ENCODE data around the gene ZNF548.

Gene ZNF548

DNA sequence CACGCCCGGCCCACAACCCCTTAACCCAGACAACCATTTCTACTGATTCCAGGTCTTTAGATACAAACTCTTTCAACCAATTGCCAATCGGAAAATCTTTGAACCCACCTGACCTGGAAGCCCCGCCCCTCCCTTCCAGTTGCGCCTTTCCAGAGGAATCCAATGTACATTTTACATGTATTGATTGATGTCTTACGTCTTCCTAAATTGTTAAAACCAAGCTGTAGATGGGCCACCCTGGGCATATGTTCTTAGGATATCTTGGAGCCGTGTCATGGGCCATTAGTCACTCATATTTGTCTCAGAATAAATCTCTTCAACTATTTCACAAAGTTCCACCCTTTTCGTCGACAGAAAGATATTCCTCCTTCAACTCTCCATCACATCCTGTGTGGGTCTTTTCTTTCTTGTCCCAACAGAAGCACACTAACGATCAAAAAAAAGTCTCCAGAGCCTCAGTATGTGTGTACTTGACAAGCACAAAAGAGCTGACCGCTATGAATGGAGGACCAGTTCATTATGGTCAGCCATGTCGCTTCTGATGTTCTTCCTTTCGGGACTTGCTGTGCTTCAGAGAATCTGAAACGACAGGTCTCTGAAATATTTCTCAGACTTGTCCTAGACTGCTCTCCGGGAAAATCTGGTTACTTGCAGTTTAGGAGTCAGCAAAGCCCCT is 44.9 kb downstream of the ZNF548 start:
- peaks cover 41% of the 10 kb centered on the region for H3K9me3 Mint-ChIP-seq
- peaks cover 64% of the 10 kb centered on the region for H3K36me3 Mint-ChIP-seq (ENCODE audit: low read depth)
- H3K4me3 Mint-ChIP-seq = peak overlapping the region; percentile 97
- TF ChIP-seq, protein P1, sequence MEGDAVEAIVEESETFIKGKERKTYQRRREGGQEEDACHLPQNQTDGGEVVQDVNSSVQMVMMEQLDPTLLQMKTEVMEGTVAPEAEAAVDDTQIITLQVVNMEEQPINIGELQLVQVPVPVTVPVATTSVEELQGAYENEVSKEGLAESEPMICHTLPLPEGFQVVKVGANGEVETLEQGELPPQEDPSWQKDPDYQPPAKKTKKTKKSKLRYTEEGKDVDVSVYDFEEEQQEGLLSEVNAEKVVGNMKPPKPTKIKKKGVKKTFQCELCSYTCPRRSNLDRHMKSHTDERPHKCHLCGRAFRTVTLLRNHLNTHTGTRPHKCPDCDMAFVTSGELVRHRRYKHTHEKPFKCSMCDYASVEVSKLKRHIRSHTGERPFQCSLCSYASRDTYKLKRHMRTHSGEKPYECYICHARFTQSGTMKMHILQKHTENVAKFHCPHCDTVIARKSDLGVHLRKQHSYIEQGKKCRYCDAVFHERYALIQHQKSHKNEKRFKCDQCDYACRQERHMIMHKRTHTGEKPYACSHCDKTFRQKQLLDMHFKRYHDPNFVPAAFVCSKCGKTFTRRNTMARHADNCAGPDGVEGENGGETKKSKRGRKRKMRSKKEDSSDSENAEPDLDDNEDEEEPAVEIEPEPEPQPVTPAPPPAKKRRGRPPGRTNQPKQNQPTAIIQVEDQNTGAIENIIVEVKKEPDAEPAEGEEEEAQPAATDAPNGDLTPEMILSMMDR (IDR thresholded peaks at IDR 0.05) = no peak
- H3K4me1 Mint-ChIP-seq = peaks cover 23% of the 10 kb centered on the region
- H3K27me3 Mint-ChIP-seq (ENCODE audit: low read depth, poor library complexity) = peaks cover 6% of the 10 kb centered on the region
- peak overlapping the region; percentile 27 for H3K27ac Mint-ChIP-seq
- no peak for DNase-seq

DNA sequence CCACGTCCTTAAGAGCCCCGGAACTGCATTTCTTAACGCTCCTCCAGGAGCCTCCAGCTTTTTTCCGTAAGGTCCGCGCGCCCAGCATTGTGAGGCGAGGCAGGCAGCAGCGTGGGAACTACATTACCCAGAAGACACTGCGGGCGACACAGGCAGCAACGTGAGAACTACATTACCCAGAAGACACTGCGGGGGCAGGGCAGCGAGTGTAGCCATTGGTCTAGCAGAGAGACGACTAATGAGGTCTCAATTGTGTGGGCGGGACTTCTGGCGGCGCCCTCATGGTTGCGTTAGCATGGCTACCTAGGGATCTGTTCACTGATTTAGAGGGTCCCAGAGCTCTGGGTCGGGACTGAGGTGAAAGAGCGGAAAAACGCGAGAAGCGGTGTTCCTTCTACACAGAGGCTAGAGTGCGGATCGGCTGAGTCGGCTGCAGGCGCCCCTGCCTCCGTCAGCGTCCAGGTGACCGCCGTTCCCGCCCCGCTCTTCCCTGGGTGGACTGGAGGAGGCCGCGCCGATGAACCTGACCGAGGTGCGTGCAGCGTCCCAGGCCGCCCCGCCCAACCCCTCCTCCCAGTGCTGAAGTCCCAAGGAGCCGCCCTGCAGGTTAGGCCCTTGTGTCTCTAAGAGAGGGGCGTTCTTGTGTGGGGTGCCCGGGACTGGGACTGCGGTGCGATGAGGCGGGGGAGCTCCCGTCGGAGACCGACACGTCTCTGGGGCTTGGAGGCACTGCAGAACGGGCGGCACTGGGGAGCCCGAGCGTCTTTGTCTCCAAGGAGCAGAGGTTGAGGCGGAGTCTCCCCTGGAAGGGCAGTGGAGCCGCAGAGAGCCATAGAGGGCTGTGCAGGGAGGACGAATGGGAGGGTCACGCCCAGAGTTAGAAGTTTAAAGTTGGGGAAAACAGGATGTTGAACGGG is 45.7 kb downstream of the ZNF548 start, which contains the start of gene ZNF749:
ZNF749 (plus strand) TSS at position 264 of the 917 bp plus-strand sequence; CDS start at position 518, 254 bp downstream.
- peak; percentile 95 for DNase-seq
- Mint-ChIP-seq H3K36me3 (ENCODE audit: low read depth) (peaks cover 68% of the 10 kb centered on the region), H3K4me3 (peak within 1 kb of the TSS; percentile 97), H3K9me3 (peaks cover 48% of the 10 kb centered on the region), H3K27ac (peak within 1 kb of the TSS; percentile 97), H3K4me1 (peaks cover 23% of the 10 kb centered on the region), H3K27me3 (ENCODE audit: low read depth, poor library complexity) (peaks cover 6% of the 10 kb centered on the region)
- TF ChIP-seq, protein P1 (IDR thresholded peaks at IDR 0.05) = no peak

DNA sequence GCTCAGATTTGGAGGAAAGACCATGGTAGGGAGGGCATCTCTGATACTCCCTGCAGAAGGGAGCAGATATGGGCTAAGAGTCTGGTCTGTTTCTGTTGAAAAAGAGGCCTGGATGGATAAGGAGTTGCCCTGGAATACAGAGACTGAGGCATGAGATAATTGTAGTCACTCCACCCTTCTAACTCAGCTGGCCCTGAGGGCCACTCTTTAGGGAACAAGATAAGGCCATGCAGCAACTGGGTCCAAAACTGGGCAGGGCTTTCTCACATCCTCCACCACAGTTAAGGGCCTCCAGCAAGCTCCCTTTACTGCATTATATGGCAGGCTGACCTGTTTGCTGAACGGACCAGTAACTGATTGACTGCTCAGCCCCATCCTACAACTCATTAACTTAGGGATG is 46.8 kb downstream of the ZNF548 start:
- Mint-ChIP-seq H3K9me3 (peaks cover 56% of the 10 kb centered on the region), H3K4me3 (peak overlapping the region; percentile 97), H3K36me3 (ENCODE audit: low read depth) (peaks cover 72% of the 10 kb centered on the region), H3K27me3 (ENCODE audit: low read depth, poor library complexity) (peaks cover 6% of the 10 kb centered on the region), H3K27ac (no peak overlapping the region), H3K4me1 (peaks cover 23% of the 10 kb centered on the region)
- DNase-seq = no peak
- TF ChIP-seq, protein P1 (IDR thresholded peaks at IDR 0.05) = no peak

DNA sequence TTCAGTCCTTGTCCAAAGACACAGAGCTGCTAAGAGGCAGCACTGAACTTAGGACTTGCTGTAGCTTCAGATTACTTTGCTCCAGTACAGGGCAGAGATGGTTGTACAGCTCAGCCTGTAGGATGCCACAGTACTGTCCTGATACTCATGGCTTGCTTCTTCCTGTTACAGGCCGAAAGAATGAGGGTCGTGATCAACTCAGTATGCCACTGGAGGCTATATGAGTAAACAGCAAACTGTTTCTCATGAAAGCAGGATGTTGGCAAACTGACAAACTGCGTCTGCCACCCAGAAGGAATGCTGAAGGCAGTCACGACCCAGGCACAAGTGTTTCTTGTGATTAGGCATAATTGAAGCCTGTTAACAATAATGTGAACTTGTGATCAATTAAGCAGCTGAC is 48.3 kb downstream of the ZNF548 start:
- peaks cover 8% of the 10 kb centered on the region for H3K27me3 Mint-ChIP-seq (ENCODE audit: low read depth, poor library complexity)
- TF ChIP-seq, protein P1 (IDR thresholded peaks at IDR 0.05) = no peak
- peaks cover 34% of the 10 kb centered on the region for H3K4me1 Mint-ChIP-seq
- H3K27ac Mint-ChIP-seq = no peak overlapping the region
- H3K4me3 Mint-ChIP-seq = no peak overlapping the region
- no peak for DNase-seq
- peaks cover 68% of the 10 kb centered on the region for H3K9me3 Mint-ChIP-seq
- H3K36me3 Mint-ChIP-seq (ENCODE audit: low read depth) = peaks cover 81% of the 10 kb centered on the region

DNA sequence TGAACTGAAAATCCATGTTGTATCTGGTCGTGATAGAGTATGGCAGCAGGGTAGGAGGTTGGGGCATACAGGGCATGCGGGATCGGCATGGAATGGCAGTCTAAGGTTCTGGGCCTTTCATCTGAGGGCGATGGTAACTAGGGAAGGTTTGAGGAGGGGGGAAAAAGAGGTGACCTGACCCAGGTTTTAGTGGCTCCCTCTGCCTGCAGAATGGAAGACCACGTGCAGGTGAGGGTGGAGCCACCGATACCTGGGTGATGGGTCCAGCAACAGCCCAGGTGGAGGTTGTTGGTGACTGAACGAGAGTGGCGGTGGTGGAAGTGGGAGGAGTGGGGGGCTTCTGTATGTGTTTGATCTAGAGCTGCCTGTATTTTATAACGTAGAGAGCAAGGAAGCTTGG is 49.3 kb downstream of the ZNF548 start:
- peaks cover 34% of the 10 kb centered on the region for H3K4me1 Mint-ChIP-seq
- peaks cover 72% of the 10 kb centered on the region for H3K9me3 Mint-ChIP-seq
- peak overlapping the region; percentile 6 for H3K27ac Mint-ChIP-seq
- TF ChIP-seq, protein P1 (IDR thresholded peaks at IDR 0.05) = no peak
- H3K36me3 Mint-ChIP-seq (ENCODE audit: low read depth) = peaks cover 82% of the 10 kb centered on the region
- H3K4me3 Mint-ChIP-seq = no peak overlapping the region
- no peak for DNase-seq
- H3K27me3 Mint-ChIP-seq (ENCODE audit: low read depth, poor library complexity) = peaks cover 8% of the 10 kb centered on the region
